Tibial artery (tissue), 4 donors: ENCODE results near the gene CACNB1.

Experiments
- DNase-seq, 2 donors: peaks; one replicate each; pipeline ENCODE4 v3.0.0-alpha.2; 2019
- H3K27ac ChIP-seq, 2 donors: fragments of 200-600 bp; sonication (generic) in 1 of 2; 1 replicate in 1 of 2; 2 replicates in 1 of 2; pipeline ENCODE4 v1.5.1; 2018 to 2019; ENCODE audit warnings: mild to moderate bottlenecking in 1 of 2
- H3K27me3 ChIP-seq, 2 donors: fragments of 200-600 bp; sonication (generic) in 1 of 2; one replicate each; pipeline versions ENCODE4 v1.5.1 to v1.6.0; 2016 to 2019
- H3K36me3 ChIP-seq, 3 donors: fragments of 200-600 bp; sonication (generic) in 2 of 3; one replicate each; pipeline ENCODE4 v1.5.1; 2016 to 2019; ENCODE audit warnings: mild to moderate bottlenecking in 2 of 3
- H3K4me1 ChIP-seq, 4 donors: fragments of 200-600 bp; sonication (generic) in 2 of 4; 1 replicate in 3 of 4; 2 replicates in 1 of 4; pipeline ENCODE4 v1.5.1; 2016 to 2019
- H3K4me3 ChIP-seq, 2 donors: fragments of 200-600 bp; sonication (generic) in 1 of 2; 1 replicate in 1 of 2; 2 replicates in 1 of 2; pipeline ENCODE4 v1.5.1; 2018 to 2019; ENCODE audit warnings: mild to moderate bottlenecking in 2 of 2
- H3K9me3 ChIP-seq, 3 donors: fragments of 200-600 bp; sonication (generic) in 1 of 3; one replicate each; pipeline ENCODE4 v1.5.1; 2016 to 2019
- CTCF ChIP-seq, 2 experiments: fragments of 200-600 bp in 1 of 2; fragments of 450-650 bp in 1 of 2; IDR thresholded peaks; one replicate each; pipeline ENCODE4 v1.5.1; 2017 to 2019; ENCODE audit warnings: antibody characterized with exemption in 2 of 2, mild to moderate bottlenecking in 1 of 2, moderate library complexity in 1 of 2
- intact Hi-C: fragments of 100-400 bp; cut with DNase I; formaldehyde crosslinking; loops from one replicate; pipeline ENCODE4 v1.15.0; 2023; ENCODE audit warnings: low total_unique reads

The CACNB1 gene

GRCh38 chr17:39236450-39236927, 39.0 kb upstream of the CACNB1 start:
- peak in 1 of 2 donors; percentile 47 for DNase-seq
- Histone ChIP-seq H3K4me1 (peaks cover 0 to 29% (median 20%) of the 10 kb centered on the region in 4 donors), H3K9me3 (no peaks in the 10 kb centered on the region), H3K27me3 (peaks cover 0 to 8% of the 10 kb centered on the region in 2 donors), H3K4me3 (no peak overlapping the region), H3K27ac (no peak overlapping the region), H3K36me3 (no peaks in the 10 kb centered on the region)
- intact Hi-C loops = loop anchor here (10.0 kb wide), 1 partner anchor 72 kb away; the partner anchor contains the start of gene ARL5C
- no peak for TF ChIP-seq CTCF (IDR thresholded peaks at IDR 0.05)

DNA sequence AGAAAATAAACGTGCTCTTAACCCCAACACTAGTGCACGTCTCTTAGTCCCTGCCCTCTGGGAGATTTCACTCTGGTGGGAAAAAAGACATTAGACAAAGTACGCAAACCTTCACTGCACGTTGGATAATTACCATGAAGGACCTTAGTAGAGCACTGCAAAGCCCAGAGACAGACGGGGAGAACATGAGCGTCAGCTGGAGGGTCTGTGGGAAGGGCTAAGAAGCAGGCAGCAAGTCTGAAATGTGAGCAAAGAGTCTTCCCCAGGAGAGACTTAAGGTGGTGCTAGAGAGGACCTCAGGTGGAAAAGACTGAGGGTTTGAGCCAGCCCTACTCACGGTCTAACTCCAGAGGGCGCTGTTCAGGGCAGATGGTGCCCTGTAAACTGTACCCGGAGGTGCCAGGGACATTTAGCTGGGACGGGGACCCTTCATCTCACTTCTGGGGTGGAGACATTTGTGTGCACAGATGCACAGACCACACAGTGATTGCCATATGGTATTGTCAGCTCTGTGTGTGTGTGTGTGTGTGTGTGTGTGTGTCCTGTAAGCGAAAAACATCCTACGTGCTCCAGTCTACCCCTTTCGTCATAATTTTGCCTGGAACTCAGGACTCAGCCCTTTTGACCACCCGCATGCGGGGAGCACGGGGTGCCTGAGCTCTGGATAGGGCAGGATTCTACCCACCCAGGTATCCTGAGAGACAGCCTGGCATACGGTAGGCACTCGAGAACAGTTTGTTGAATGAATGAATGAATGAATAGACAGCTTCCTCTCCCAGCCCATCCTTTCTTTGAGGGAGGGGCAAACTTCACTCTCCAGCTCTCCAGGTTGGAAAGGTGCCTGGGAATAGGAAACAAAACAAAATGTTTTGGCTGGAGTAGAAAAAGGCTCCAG, 38.3 kb upstream of the CACNB1 start:
- H3K27ac ChIP-seq = no peak overlapping the region
- intact Hi-C loops = loop anchor here (10.0 kb wide), 1 partner anchor 71 kb away; the partner anchor contains the start of gene ARL5C
- no peak overlapping the region for H3K4me3 ChIP-seq
- DNase-seq = peak in 1 of 2 donors; percentile 39
- TF ChIP-seq CTCF (IDR thresholded peaks at IDR 0.05) = peak; percentile 26 to 34
- peaks cover 0 to 8% of the 10 kb centered on the region in 2 donors for H3K27me3 ChIP-seq
- H3K4me1 ChIP-seq = peaks cover 0 to 36% (median 26%) of the 10 kb centered on the region in 4 donors
- H3K9me3 ChIP-seq = no peaks in the 10 kb centered on the region
- H3K36me3 ChIP-seq = no peaks in the 10 kb centered on the region

- TF ChIP-seq CTCF (IDR thresholded peaks at IDR 0.05) = peak; percentile 90 to 94
- H3K4me1 ChIP-seq = peaks cover 0 to 34% (median 24%) of the 10 kb centered on the region in 4 donors
- DNase-seq = peak in 1 of 2 donors; percentile 90
- intact Hi-C loops = loop anchor here (2.0 to 10.0 kb wide), 3 partner anchors 25 to 67 kb away; partner anchors contain the start of genes ARL5C and CACNB1
- H3K9me3 ChIP-seq = no peaks in the 10 kb centered on the region
- peak overlapping the region; percentile 72 to 75 for H3K27ac ChIP-seq
- H3K36me3 ChIP-seq = no peaks in the 10 kb centered on the region
- peak overlapping the region in 1 of 2 donors; percentile 27 for H3K4me3 ChIP-seq
- no peaks in the 10 kb centered on the region for H3K27me3 ChIP-seq
These were observed 34.4 kb upstream of the CACNB1 start for GRCh38 chr17:39231591-39232551.

DNA sequence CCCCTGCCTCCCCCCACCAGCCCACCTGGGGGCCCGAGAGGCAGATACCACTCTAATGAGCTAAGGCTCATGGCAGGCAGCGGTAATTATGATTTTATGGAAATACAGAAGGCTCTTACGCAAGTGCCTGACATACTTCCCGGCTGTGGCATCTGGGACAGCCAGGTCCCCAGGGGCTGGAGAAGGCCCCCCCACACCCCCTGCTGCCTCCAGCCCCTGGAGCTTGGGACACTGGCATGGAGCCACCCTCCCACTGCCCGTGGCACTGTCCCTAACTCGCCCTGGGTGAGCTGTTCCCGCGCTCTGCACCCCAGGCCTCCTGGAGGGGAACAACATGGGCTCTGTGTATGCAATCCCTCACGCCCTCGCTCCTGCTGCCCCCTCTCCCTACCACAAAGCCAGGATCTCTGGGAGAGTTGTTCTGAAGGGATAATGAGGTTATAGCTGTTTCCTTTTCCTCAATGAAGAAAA, 33.7 kb upstream of the CACNB1 start:
- no peak overlapping the region for H3K4me3 ChIP-seq
- H3K27me3 ChIP-seq = no peaks in the 10 kb centered on the region
- no peaks in the 10 kb centered on the region for H3K9me3 ChIP-seq
- H3K36me3 ChIP-seq = no peaks in the 10 kb centered on the region
- peak; percentile 46 to 92 for DNase-seq
- TF ChIP-seq CTCF (IDR thresholded peaks at IDR 0.05) = no peak
- peaks cover 0 to 34% (median 27%) of the 10 kb centered on the region in 4 donors for H3K4me1 ChIP-seq
- intact Hi-C loops = loop anchor here (2.0 to 10.0 kb wide), 3 partner anchors 24 to 66 kb away; partner anchors contain the start of genes ARL5C and CACNB1
- H3K27ac ChIP-seq = peak overlapping the region; percentile 72 to 75

DNA sequence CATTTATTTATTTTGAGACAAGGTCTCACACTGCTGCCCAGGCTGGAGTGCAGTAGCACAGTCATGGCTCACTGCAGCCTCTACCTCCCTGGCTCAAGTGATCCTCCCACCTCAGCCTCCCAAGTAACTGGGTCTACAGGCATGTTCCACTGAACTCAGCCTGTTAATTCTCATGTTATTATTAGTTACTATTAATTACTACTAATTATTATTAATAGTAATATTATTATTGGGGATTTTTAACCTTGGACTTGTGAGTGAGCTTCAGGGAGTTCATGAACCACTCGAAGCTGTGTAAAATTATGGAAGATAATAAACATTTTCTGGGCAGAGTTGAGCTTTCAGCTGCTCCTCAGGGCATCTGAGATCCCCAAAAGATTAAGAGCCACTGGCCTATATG, 32.9 kb upstream of the CACNB1 start:
- Histone ChIP-seq H3K4me3 (no peak overlapping the region), H3K9me3 (no peaks in the 10 kb centered on the region), H3K4me1 (peaks cover 0 to 40% (median 30%) of the 10 kb centered on the region in 4 donors), H3K27me3 (no peaks in the 10 kb centered on the region), H3K36me3 (no peaks in the 10 kb centered on the region), H3K27ac (peak overlapping the region; percentile 72 to 75)
- TF ChIP-seq CTCF (IDR thresholded peaks at IDR 0.05) = no peak
- no peak for DNase-seq
- intact Hi-C loops = loop anchor here (2.0 to 10.0 kb wide), 3 partner anchors 24 to 66 kb away; partner anchors contain the start of genes ARL5C and CACNB1
